OCI-LY3 (cell line): ENCODE results near the gene MICALL1.

Experiments used
- CTCF ChIP-seq: fragments of 200-600, 300-600 bp; sonication (generic); IDR thresholded peaks from 2 replicates; pipeline ENCODE4 v1.5.1; 2014; ENCODE audit warnings: antibody characterized with exemption, low read length, low read depth
- EZH2phosphoT487 ChIP-seq: fragments of 200-600 bp; shearing (Covaris generic); IDR thresholded peaks from 2 replicates; pipeline ENCODE4 v1.6.1; 2018; ENCODE audit warnings: antibody characterized with exemption, mixed run types, low read depth

GRCh38 chr22:37957232-37957631 lies 51.1 kb downstream of the MICALL1 start:
- TF ChIP-seq CTCF: no peak
- TF ChIP-seq EZH2phosphoT487: no peak
